HG02885 (cell line): ENCODE data around the gene KLK10.
"Not testable (repeated sequence)": the region's sequence is repeated elsewhere in the genome, so short reads cannot be mapped to it uniquely, and the experiment has no call there.

Source experiments
- ATAC-seq: cut with Tn5 transposase; IDR thresholded peaks from one replicate; pipeline ENCODE4 v1.9.1; 2021; ENCODE audit warnings: mild to moderate bottlenecking; ENCODE audit not compliant: unreplicated experiment, poor library complexity

KLK10 gene

DNA sequence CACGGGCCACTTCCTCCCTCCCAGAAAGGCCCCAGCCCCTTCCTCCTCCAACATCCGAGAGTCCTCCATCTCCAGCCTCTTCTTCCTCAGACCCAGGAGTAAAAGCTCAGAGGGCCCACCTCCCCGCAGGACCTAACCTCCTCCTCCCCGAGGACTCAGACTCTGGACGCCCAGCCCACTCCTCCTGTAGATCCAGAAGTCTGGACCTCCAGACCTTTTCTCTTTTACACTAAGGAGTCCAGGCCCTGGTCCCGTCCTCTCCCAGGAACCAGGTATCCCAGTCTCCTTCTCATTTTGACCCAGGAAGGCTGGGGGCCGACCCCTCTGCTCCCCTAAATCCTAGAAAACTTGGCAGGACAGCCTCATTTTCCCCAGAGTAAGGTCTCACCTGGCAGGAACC lies 16.2 kb downstream of the KLK10 start:
- no peak for ATAC-seq

DNA sequence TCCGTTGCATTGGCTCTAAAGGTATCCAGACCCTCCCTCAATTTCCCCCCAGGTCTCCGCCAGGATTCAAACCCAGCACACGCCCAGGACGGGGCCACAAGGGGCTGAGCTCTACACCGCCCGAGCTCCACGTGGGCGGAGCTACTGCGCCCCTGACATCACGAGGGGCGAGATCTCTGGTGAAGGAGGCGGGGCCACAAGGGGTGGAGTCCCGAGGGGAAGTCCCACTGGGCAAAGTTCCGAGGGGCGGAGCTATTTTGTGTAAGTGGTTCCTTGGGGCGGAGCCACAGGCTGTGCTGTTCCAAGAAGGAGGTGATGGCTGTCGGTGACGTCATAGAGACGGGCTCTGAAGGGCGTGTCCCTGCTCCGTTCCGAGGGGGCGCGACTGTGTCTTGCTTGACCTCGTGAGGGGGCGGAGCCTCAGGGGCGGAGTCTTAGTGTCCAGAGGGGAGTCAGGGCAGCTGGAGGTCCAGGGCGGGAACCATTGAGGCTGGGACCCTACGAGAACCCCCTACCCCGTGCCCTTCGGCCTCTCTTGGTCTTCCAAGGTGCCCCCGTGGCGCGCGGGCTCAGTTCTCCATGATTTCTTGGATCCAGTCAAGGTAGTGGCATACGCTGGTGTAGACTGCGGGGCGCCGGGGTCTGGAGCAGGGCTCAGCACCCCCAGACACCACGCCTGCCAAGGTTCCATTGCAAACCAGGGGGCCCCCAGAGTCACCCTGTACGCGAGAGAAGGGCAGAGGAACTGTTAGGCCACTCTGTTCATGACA lies 16.8 kb downstream of the KLK10 start:
- ATAC-seq = no peak

DNA sequence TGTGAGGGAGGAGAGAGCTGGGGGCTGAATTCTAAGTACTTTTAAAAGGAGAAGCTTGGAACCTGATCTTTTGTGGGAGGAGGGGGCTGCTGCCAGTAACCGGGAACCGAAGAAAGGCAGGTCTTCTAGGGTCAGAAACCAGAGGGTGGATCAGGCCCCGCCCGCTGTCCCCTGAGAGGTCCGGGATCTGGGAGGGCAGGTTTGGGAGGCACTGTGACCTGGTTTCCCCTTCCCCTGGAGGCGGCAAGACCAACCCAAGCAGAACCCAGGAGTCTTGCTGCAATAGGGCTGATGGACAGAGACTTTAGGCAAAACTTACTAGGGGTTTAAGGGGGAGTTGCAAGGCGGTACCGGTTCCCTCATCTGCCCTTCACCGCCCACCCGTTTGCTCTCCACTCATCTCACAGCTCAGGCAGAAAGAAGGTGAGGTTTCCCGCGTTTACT lies 17.4 kb downstream of the KLK10 start:
- no peak for ATAC-seq

DNA sequence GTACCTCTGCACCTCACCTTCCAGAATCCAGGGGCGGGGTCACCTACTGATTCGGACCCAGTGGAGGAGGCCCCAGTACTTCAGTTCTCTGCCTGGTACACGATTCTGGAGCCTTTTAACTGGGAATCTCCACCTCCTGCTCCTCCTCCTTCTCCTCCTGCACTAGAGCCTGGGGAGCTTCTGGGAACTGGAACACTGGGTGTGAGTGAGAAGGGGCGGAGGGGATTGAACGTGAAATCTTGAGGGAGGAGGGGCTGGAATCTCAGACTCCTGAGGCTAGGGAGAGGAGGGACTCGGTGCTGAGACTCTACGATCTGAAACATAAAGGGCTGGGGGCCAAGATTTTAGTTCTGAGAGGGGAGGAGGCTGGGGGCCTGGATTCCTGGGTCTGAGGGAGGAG lies 18.0 kb downstream of the KLK10 start, which contains the start of gene KLK8:
KLK8 (minus strand) TSS at position 90 of the 400 bp plus-strand sequence. CDS start 437 bp downstream, outside the sequence.
- no peak for ATAC-seq

DNA sequence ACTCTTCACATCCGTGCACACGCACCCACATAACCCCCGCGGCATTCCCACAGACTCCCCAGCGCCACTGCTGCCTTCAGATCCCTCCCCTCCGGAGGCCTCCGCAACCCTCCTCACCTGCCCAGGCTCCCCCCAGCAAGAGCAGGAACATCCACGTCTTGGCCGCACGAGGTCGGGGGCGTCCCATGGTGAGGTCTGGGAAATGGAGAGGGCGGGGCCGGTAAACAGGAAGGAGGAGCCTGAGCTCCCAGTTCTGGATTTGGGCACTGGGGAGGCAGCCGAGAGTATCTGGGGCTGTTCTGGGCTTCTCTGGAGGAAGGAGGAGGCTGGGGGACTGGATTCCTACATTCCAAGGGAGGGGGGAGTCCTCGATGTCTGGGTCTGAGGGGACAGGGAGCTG lies 18.5 kb downstream of the KLK10 start:
- no peak for ATAC-seq

DNA sequence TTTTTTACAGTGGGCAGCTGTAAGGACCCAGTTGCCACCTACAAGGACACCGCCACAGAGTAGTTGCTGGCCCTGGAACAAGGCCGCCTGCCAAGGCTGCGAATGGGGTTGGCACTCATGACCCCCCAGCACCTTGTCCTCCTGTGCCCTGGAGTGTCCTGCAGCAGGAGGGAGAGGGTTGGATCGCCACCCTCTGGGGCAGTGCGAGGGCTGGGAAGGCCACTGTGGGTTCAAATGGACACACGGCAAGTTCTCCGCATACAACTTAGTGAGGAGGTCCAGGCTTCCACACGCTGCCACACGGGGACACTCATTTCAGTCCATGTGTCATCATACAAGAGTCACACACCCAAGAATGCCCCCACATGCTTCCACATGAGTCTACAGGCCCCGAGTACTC lies 19.1 kb downstream of the KLK10 start:
- no peak for ATAC-seq

DNA sequence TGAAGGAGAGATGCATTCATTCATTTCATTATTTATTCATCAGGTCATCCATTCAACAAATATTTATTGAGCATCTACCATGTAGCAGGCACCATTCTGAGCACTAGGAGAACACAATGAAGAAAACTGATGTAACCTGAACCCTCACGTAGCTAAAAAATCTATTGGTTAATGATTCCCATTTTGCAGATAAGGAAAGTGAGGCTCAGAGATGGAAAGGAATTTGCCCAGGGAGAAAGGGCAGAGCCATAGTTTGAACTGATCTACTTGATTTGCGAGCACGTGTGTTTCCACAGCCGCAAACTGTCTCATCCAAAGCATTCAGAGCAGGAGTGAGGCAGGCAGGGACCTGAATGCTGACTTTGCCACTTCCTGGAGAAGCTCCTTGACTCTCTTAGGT lies 20.8 kb downstream of the KLK10 start:
- no peak for ATAC-seq

DNA sequence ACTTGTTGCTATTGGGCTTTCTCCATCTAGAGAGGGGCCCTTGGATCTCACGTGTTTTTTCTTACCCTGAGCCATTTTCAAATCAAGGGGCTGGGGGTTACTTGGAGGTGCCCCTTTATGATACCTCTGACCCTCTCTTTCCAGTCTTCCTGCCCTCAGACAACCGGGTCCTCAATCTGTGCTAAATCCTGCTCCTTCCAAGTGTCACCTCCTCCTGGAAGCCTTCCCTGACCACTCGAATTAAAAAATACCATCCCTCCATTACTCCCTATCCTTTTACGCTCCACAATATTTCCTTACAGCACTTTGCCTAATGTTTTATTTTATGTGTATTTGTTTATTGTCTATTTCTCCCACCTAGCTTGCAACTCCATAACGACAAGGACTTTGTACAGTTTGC lies 21.4 kb downstream of the KLK10 start:
- no peak for ATAC-seq

DNA sequence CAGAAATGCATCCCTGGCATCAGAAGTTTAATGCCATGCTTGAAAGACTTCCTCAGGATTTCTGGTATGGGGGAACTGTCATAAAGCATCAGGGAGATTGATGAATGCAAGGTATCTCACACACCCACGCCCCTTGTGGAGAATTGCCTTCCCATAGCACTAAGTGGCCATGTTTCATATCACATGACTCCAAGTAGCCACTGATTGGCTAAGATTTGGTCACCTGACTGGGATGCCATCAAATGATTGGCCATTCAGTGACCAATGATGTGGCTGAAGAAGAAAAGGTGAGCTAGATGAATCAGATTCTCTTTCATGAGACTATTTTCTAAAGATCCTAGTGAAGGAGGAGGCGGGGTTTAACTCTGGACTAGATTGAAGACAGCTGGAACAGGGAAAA lies 25.4 kb downstream of the KLK10 start:
- ATAC-seq = no peak

DNA sequence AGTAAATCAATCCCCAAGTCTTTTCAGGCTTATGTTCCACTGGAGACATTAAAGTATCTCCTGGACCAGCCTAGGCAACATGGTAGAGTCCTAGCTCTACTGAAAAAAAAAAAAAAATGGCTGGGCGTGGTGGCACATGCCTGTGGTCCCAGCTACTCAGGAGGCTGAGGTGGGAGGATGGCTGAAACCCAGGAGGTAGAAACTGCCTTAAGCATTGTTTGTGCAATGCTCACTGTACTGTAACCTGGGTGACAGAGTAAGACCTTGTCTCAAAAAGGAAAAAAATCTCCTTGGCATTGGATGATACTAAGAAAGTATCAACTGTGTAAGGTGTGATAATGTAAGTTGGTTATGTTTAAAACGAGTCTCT lies 26.9 kb downstream of the KLK10 start:
- ATAC-seq = no peak

DNA sequence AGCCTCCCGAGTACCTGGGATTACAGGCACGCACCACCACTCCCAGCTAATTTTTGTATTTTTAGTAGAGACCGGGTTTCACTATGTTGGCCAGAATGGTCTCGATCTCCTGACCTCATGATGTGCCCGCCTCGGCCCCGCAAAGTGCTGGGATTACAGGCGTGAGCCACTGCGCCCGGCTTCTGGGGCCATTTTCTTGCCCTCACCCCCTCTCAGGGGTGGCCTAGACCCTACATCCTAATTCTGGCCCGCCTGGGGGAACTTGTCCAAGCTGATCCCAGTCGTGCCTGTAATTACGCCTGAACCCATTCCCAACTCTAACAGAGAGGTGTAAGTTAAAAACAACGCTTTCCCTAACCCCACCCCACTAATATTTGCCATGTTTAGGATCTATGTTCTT lies 35.1 kb downstream of the KLK10 start:
- not testable (repeated sequence) for ATAC-seq

DNA sequence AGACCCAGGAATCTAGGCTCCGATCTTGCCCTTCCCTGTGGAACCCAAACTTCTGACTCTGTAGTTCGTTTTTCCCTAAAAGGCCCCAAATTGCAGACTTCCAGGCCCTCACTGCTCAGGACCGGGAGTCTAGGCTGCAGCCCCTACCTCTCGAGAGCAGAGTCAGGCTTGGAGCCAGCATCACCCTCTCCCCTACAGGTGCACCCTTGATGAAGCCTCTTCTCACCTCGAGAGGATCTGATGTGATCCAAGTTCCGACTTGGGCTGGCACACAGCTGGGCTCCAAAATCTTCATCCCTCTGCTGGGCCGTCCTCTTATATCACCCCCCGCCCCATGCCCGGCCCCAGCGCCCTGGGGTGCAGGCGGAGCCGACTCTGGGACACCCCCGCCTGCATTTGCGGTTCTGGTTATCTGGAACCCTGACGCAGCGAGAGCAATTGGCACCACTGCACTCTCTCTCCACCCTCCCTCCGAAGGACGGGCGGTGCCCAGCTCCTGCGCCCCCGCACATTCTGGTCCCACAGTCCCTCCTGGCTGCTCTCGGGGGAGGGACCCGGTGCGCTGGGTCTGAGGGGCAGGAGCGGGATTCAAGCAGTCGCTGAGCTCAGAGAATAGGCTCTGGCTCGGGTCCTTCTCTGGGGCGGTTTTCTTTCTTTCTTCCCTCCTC lies 35.8 kb downstream of the KLK10 start, which contains the start of gene KLK7:
KLK7 (minus strand) TSS at position 293 of the 668 bp plus-strand sequence. CDS start 1,518 bp downstream, outside the sequence.
- ATAC-seq = no peak

DNA sequence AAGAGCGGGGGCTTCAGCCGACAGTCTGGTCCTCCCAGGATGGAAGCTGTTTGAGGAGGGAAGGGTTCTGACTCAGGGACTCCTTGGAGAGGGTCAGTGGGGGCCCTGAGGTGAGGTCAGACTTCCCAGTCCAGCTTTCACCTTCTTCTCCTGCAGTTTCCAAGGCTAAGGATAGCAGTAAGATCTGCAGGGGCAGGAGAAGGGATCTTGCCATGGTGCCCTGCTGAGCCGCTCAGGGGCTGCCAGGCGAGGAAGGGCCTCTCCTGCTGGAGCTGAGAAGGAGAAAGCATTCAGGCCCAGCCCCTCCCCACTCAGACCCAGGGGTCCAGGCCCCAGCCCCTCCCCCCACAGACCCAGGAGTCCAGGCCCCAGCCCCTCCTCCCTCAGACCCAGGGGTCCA lies 37.3 kb downstream of the KLK10 start:
- ATAC-seq = no peak

DNA sequence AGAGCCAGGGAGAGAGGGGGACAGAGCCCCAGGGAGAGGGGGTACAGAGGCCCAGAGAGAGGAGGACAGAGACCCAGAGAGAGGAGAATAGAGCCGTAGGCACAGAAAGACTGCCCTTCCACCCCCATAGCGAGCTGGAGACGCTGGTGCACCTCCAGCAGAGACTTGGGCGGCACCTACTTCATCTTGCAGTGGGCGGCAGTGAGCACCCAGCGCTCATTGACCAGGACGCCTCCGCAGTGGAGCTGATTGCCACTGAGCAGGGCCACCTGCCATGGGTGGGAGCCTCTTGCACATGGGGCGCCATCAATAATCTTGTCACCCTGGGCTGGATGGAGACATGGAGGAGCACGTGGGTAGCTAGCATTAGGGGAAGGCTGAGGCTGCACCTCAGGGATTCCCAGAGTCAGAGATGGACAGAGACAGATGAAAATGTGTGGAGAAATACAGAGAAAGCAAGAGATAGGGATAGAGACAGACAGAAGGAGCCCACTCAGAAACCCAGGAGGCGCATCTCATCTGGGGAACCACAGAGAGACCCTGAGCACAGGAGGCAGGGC lies 37.8 kb downstream of the KLK10 start:
- no peak for ATAC-seq

DNA sequence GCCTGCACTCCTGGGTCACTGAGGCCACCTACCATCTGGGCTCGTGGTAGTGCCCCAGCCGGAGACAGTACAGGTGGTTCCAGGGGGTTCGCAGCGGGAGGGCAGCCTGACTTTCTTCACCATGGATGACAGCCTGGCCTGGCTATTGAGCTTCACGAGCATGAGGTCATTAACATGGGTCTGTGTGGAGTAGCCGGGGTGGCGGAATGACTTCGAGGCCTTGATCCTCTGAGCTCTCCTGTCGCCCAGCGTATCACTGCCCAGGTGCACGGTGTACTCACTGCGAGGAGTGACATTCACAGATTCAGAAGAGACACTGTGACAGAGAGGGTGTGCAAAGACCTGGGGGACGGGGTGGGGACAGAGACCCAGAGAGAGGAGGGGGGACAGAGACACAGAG lies 39.3 kb downstream of the KLK10 start:
- ATAC-seq = no peak

DNA sequence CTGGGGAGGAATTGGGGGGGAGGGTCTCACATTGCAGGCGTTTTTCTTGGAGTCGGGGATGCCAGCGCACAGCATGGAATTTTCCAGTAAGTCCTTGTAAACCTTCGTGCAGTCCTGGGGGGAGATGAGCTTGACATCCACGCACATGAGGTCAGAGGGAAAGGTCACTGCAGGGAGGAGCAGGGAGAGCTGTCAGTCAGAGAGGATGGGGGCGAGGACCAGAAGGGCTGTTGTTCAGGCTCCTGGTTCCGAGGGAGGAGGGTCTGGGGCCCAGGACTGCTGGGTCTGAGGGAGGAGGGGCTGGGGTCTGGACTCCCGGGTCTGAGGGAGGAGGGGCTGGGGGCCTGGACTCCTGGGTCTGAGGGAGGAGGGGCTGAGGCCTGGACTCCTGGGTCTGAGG lies 39.8 kb downstream of the KLK10 start:
- no peak for ATAC-seq

DNA sequence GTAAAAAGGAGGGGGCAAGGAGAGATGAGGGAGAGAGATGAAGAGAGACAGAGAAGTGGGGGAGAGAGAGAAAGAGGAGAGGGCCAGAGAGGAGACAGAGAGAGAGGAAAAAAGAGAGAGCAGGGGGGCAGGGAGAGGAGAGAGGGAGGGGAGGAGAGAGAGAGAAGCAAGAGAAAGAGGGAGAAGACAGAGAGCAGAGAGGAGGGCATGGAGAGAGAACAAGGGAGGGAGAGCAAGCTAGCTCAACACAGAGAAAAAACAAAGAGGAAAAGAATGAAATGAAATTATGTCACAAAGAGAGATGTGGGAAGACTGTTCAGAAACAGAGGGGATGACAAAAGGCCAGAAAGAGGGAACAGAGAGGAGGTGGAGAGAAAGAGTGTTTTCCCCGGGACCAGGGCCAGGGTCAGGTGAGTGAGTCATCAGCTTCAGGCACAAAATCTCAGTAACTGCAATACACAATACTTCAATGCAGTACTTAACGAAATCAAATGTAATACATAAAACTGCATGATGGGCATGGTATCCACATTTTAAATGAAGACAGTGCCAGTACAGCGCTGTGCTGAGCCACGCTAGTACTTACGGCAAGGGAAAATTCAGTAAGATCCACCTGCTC lies 40.6 kb downstream of the KLK10 start:
- no peak for ATAC-seq

DNA sequence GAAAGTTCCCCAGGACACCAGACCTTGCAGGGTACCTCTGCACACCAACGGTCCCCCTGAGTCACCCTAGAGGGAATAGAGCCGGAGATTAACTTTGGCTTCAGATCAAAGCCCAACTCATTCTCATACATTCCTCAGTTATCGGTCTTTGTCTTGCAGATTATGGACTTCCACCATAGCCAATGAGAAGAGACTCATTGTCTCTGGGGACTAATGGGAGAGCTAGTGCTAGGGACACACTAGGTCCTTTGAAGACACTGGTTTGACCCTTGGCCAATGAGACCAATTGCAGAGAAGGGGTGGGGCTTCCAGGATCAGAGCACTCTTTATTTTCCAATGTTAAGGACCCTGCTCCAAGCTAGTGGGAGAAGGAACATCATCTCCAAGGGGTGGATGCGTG lies 41.9 kb downstream of the KLK10 start:
- no peak for ATAC-seq

DNA sequence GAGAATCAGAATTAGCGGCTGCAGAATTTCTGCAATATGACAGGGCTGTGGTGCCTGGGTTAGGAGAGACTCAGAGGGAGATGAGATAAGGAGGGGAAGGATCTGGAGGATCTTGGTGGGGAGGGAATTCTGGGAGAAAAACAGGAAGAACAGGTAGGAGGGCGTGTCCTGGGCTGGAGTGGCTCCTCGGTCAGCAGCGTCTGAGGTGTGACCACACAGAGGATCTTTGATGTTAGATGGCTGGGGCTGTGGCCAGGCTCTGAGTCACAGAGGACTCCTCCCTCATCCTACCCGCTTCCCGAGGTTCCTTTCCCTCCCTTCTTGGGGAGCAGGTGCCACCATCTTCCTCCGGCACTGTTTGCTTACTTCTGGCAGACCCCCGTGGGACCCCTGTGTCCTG lies 43.7 kb downstream of the KLK10 start:
- ATAC-seq = no peak

DNA sequence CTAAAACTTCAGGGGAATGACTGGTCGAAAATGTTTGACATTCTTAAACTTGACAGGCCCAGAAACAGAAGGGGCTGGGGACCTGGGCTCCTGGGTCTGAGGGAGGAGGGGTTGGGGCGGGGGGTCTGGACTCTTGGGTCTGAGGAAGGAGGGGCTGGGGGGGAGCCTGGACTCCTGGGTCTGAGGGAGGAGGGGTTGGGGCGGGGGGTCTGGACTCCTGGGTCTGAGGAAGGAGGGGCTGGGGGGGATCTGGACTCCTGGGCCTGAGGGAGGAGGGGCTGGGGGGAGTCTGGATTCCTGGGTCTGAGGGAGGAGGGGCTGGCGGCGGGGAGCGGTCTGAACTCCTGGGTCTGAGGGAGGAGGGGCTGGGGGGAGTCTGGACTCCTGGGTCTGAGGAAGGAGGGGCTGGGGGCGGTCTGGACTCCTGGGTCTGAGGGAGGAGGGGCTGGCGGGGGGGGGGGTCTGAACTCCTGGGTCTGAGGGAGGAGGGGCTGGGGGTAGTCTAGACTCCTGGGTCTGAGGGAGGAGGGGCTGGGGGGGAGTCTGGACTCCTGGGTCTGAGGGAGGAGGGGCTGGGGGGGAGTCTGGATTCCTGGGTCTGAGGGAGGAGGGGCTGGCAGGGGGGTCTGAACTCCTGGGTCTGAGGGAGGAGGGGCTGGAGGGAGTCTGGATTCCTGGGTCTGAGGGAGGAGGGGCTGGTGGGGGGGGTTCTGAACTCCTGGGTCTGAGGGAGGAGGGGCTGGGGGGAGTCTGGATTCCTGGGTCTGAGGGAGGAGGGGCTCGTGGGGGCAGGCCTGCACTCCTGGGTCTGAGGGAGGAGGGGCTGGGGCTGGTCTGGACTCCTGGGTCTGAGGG lies 44.6 kb downstream of the KLK10 start:
- ATAC-seq = no peak
